Measurements from ENCODE around the gene CLECL1. TPM values are rescaled to one million over a fixed set of nuclear protein-coding genes. Genes with fewer than 3 reads are reported as not detected.

CLECL1 gene
- polyA plus RNA-seq, 1 of the 3 experiments (the other 2 are of a cell fraction) = not detected

DNA sequence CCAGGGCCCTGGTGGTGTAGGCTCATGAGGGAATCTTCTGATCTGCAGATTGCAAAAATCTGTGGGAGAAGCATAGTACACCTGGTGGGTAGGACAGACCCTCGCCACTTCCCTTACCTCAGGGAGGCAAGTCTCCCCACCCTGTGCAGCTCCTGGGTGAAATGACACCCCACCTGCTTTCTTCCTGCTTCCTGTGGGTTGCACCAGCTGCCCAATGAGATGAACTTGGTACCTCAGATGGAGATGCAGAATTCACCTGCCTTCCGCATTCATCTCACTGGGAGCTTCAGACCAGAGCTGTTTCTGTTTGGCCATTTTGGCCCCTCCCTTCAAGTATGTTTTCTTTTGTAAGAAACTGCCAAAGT, 58.7 kb downstream of the CLECL1 start:
- Histone ChIP-seq H3K4me3 (ENCODE audit: low read depth in 2 of 2, low read length in 1 of 2) (no peak overlapping the region; a peak in 1 of 4 replicates), H3K4me1 (ENCODE audit: control insufficient read depth in 1 of 2, insufficient read depth in 2 of 2, low read depth in 1 of 2, low read length in 1 of 2) (peaks cover 9 to 11% of the 10 kb centered on the region in 2 experiments; a peak in 3 of 4 replicates), H4K20me1 (ENCODE audit: insufficient read depth) (no peaks in the 10 kb centered on the region), H2AFZ (ENCODE audit: low read depth) (peak overlapping the region; percentile 63; the same call in 1 of the 2 replicates), H3K79me2 (ENCODE audit: insufficient read depth) (no peaks in the 10 kb centered on the region), H3F3A (replicated peaks; ENCODE audit: insufficient read depth) (no peaks in the 10 kb centered on the region), H3K36me3 (replicated peaks in 1 of 2; ENCODE audit: control insufficient read depth in 1 of 2, insufficient read depth in 2 of 2, low read length in 1 of 2) (no peaks in the 10 kb centered on the region), H3K9ac (no peak overlapping the region; the same call in 1 of the 2 replicates), H3K27ac (ENCODE audit: low read depth in 2 of 2, low read length in 1 of 2) (peak overlapping the region in 1 of 2 experiments; percentile 63; a peak in 3 of 4 replicates), H3K27me3 (ENCODE audit: insufficient read depth) (no peaks in the 10 kb centered on the region), H3K9me3 (no peaks in the 10 kb centered on the region), H3K9me2 (no peaks in the 10 kb centered on the region), H3K4me2 (peak overlapping the region; percentile 43)
- no peak for DNase-seq
- ChIA-PET POLR2A (no interaction called here), CTCF (no interaction called here)
- TF ChIP-seq, protein P1, sequence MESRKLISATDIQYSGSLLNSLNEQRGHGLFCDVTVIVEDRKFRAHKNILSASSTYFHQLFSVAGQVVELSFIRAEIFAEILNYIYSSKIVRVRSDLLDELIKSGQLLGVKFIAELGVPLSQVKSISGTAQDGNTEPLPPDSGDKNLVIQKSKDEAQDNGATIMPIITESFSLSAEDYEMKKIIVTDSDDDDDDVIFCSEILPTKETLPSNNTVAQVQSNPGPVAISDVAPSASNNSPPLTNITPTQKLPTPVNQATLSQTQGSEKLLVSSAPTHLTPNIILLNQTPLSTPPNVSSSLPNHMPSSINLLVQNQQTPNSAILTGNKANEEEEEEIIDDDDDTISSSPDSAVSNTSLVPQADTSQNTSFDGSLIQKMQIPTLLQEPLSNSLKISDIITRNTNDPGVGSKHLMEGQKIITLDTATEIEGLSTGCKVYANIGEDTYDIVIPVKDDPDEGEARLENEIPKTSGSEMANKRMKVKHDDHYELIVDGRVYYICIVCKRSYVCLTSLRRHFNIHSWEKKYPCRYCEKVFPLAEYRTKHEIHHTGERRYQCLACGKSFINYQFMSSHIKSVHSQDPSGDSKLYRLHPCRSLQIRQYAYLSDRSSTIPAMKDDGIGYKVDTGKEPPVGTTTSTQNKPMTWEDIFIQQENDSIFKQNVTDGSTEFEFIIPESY (IDR thresholded peaks at IDR 0.05; ENCODE audit: borderline replicate concordance, low read depth) = no peak
- TF ChIP-seq EP300 (IDR thresholded peaks at IDR 0.05; ENCODE audit: borderline replicate concordance in 1 of 2, low read depth in 1 of 2, low read length in 1 of 2) = no peak
- TF ChIP-seq GATA2 (CRISPR knock-in tag; IDR thresholded peaks at IDR 0.05) = no peak
- no peak for TF ChIP-seq TEAD4 (IDR thresholded peaks at IDR 0.05; ENCODE audit: borderline replicate concordance, insufficient read depth)
- TF ChIP-seq, protein P2, sequence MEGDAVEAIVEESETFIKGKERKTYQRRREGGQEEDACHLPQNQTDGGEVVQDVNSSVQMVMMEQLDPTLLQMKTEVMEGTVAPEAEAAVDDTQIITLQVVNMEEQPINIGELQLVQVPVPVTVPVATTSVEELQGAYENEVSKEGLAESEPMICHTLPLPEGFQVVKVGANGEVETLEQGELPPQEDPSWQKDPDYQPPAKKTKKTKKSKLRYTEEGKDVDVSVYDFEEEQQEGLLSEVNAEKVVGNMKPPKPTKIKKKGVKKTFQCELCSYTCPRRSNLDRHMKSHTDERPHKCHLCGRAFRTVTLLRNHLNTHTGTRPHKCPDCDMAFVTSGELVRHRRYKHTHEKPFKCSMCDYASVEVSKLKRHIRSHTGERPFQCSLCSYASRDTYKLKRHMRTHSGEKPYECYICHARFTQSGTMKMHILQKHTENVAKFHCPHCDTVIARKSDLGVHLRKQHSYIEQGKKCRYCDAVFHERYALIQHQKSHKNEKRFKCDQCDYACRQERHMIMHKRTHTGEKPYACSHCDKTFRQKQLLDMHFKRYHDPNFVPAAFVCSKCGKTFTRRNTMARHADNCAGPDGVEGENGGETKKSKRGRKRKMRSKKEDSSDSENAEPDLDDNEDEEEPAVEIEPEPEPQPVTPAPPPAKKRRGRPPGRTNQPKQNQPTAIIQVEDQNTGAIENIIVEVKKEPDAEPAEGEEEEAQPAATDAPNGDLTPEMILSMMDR (IDR thresholded peaks at IDR 0.05) = no peak
- no peak for TF ChIP-seq MXI1 (IDR thresholded peaks at IDR 0.05; ENCODE audit: low read depth, low read length)
- TF ChIP-seq RFX5 (IDR thresholded peaks at IDR 0.05; ENCODE audit: low read length) = no peak
- no peak for TF ChIP-seq JUND (IDR thresholded peaks at IDR 0.05)
- TF ChIP-seq, protein P3, sequence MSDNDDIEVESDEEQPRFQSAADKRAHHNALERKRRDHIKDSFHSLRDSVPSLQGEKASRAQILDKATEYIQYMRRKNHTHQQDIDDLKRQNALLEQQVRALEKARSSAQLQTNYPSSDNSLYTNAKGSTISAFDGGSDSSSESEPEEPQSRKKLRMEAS (IDR thresholded peaks at IDR 0.05; ENCODE audit: low read depth) = no peak
- TF ChIP-seq RXRA (IDR thresholded peaks at IDR 0.05; ENCODE audit: borderline replicate concordance, low read depth) = no peak
- no peak for TF ChIP-seq NFIC (IDR thresholded peaks at IDR 0.05; ENCODE audit: borderline replicate concordance)
- TF ChIP-seq, protein P4, sequence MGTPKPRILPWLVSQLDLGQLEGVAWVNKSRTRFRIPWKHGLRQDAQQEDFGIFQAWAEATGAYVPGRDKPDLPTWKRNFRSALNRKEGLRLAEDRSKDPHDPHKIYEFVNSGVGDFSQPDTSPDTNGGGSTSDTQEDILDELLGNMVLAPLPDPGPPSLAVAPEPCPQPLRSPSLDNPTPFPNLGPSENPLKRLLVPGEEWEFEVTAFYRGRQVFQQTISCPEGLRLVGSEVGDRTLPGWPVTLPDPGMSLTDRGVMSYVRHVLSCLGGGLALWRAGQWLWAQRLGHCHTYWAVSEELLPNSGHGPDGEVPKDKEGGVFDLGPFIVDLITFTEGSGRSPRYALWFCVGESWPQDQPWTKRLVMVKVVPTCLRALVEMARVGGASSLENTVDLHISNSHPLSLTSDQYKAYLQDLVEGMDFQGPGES (IDR thresholded peaks at IDR 0.05; ENCODE audit: low read depth, low read length) = no peak
- TF ChIP-seq YY1 (IDR thresholded peaks at IDR 0.05; ENCODE audit: low read depth) = no peak
- TF ChIP-seq NRF1 (IDR thresholded peaks at IDR 0.05; ENCODE audit: low read depth, low read length) = no peak
- WGBS (ENCODE audit: low lambda C conversion rate) = 100% methylated on average over 2 of the region's 2 CpGs

All from SK-N-SH (cell line).